ENCODE measurements around the gene NDFIP2. TPM values are rescaled to one million over a fixed set of nuclear protein-coding genes. Genes with fewer than 3 reads are reported as not detected.

Gene NDFIP2
- total and polyA plus RNA-seq, 12 donors = 5.2 to 62.1 (median 38.9) TPM

DNA sequence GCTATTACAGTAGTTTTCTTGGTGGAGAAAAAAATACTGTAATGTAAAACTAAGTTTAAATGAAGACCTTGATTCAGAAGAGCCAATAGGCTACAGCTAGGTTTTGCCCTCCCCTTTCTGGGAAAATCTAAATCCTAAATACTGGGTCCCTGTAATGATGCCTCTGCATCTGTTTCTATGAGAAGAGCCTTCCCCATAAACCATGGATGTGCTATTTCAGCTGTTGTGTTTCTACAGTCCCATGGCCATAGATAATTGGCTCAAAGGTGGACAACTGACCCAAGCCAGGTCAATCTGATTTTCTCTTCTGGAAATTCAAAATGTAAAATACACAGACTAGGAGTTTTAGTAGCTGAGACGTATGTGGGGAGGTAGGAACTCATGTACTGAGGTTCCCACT, 101.9 kb downstream of the NDFIP2 start:
- no peaks in the 10 kb centered on the region for H3K36me3 ChIP-seq (replicated peaks in 1 of 2)
- 59 to 92% (median 87%) methylated on average over 1 of the region's 1 CpG for WGBS, 4 donors
- TF ChIP-seq, protein P1, sequence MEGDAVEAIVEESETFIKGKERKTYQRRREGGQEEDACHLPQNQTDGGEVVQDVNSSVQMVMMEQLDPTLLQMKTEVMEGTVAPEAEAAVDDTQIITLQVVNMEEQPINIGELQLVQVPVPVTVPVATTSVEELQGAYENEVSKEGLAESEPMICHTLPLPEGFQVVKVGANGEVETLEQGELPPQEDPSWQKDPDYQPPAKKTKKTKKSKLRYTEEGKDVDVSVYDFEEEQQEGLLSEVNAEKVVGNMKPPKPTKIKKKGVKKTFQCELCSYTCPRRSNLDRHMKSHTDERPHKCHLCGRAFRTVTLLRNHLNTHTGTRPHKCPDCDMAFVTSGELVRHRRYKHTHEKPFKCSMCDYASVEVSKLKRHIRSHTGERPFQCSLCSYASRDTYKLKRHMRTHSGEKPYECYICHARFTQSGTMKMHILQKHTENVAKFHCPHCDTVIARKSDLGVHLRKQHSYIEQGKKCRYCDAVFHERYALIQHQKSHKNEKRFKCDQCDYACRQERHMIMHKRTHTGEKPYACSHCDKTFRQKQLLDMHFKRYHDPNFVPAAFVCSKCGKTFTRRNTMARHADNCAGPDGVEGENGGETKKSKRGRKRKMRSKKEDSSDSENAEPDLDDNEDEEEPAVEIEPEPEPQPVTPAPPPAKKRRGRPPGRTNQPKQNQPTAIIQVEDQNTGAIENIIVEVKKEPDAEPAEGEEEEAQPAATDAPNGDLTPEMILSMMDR (IDR thresholded peaks at IDR 0.05) = no peak
- no peak for TF ChIP-seq POLR2A (IDR thresholded peaks at IDR 0.05)
- intact Hi-C loops (cut with DNase I) = no loop called here
- H3K27ac ChIP-seq = no peak overlapping the region
- no peak for DNase-seq
- H3K9me3 ChIP-seq (replicated peaks in 1 of 3) = peaks cover 0 to 3% (median 0%) of the 10 kb centered on the region in 3 donors
- no peaks in the 10 kb centered on the region for H3K4me1 ChIP-seq (replicated peaks in 1 of 2)
- no peaks in the 10 kb centered on the region for H3K27me3 ChIP-seq
- H3K4me3 ChIP-seq = no peak overlapping the region

- H3K36me3 ChIP-seq (replicated peaks in 1 of 2) = no peaks in the 10 kb centered on the region
Measured at GRCh38 chr13:79585033-79585432, 104.1 kb downstream of the NDFIP2 start.

GRCh38 chr13:79589603-79590393, 108.8 kb downstream of the NDFIP2 start:
- TF ChIP-seq, protein P1 (IDR thresholded peaks at IDR 0.05) = no peak
- no peak for TF ChIP-seq POLR2A (IDR thresholded peaks at IDR 0.05)
- DNase-seq = no peak
- intact Hi-C loops (cut with DNase I) = no loop called here
- WGBS, 4 donors = 69 to 89% (median 84%) methylated on average over 7 of the region's 7 CpGs
- Histone ChIP-seq H3K27ac (no peak overlapping the region), H3K27me3 (no peaks in the 10 kb centered on the region), H3K4me1 (replicated peaks in 1 of 2) (no peaks in the 10 kb centered on the region), H3K9me3 (replicated peaks in 1 of 3) (peaks cover 0 to 2% (median 0%) of the 10 kb centered on the region in 3 donors), H3K4me3 (no peak overlapping the region), H3K36me3 (replicated peaks in 1 of 2) (no peaks in the 10 kb centered on the region)

More at GRCh38 chr13:79585033-79585432, 104.1 kb downstream of the NDFIP2 start:
- TF ChIP-seq, protein P1 (IDR thresholded peaks at IDR 0.05) = no peak
- TF ChIP-seq POLR2A (IDR thresholded peaks at IDR 0.05) = no peak
- WGBS, 4 donors = 60 to 68% (median 63%) methylated on average over 1 of the region's 1 CpG
- no peak for DNase-seq
- H3K4me1 ChIP-seq (replicated peaks in 1 of 2) = no peaks in the 10 kb centered on the region
- no peaks in the 10 kb centered on the region for H3K27me3 ChIP-seq
- no peak overlapping the region for H3K27ac ChIP-seq
- H3K9me3 ChIP-seq (replicated peaks in 1 of 3) = peaks cover 0 to 3% (median 0%) of the 10 kb centered on the region in 3 donors
- intact Hi-C loops (cut with DNase I) = no loop called here
- H3K4me3 ChIP-seq = no peak overlapping the region

GRCh38 chr13:79590394-79590676, 109.4 kb downstream of the NDFIP2 start:
- Histone ChIP-seq H3K27me3 (no peaks in the 10 kb centered on the region), H3K27ac (no peak overlapping the region), H3K4me1 (replicated peaks in 1 of 2) (no peaks in the 10 kb centered on the region), H3K9me3 (replicated peaks in 1 of 3) (no peaks in the 10 kb centered on the region), H3K36me3 (replicated peaks in 1 of 2) (no peaks in the 10 kb centered on the region), H3K4me3 (no peak overlapping the region)
- DNase-seq = no peak
- TF ChIP-seq POLR2A (IDR thresholded peaks at IDR 0.05) = no peak
- intact Hi-C loops (cut with DNase I) = no loop called here

GRCh38 chr13:79591493-79591892, 110.5 kb downstream of the NDFIP2 start:
- Histone ChIP-seq H3K9me3 (replicated peaks in 1 of 3) (no peaks in the 10 kb centered on the region), H3K36me3 (replicated peaks in 1 of 2) (no peaks in the 10 kb centered on the region), H3K4me1 (replicated peaks in 1 of 2) (no peaks in the 10 kb centered on the region), H3K27me3 (no peaks in the 10 kb centered on the region), H3K4me3 (no peak overlapping the region), H3K27ac (no peak overlapping the region)
- no peak for TF ChIP-seq POLR2A (IDR thresholded peaks at IDR 0.05)
- TF ChIP-seq, protein P1 (IDR thresholded peaks at IDR 0.05) = no peak
- intact Hi-C loops (cut with DNase I) = no loop called here
- no peak for DNase-seq
